HG03066 (cell line): ENCODE results near the gene CIB1.

ENCODE experiments used
- ATAC-seq: cut with Tn5 transposase; IDR thresholded peaks from one replicate; pipeline ENCODE4 v1.9.1; 2021; ENCODE audit warnings: low read depth; ENCODE audit not compliant: unreplicated experiment

The CIB1 gene

DNA sequence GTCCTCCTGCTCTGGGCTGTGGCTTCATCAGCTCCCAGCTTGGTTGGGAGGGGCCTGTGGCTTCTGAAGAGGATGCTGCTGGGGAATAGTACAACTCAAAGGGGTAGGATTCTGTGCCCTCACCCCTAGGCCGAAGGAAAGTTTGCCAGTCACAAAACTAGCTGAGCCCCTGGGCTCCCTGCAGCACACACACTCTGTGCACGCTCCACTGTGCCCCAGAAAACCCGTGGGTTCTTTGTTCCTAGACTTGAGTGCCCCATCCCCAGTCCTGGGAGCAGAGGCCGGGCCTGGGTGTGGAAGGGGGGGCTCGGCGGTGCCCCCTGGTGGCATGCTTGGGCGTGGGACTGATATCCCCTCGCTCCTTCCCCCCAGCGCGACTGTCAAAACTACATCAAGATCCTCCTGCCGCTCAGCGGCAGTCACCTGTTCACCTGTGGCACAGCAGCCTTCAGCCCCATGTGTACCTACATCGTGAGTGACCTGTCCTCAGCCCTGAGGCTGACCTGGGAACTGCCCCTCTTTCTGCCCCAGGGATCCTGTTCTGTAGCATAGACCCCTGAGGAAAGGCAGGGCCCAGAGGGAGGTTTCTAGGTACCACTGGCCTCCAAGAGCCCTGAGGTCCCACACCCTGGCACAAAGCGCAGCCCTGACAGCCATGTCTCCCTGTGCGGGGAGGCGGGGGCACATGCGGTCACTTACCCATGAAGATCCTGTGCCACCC is 14.2 kb downstream of the CIB1 start:
- ATAC-seq, result no peak

DNA sequence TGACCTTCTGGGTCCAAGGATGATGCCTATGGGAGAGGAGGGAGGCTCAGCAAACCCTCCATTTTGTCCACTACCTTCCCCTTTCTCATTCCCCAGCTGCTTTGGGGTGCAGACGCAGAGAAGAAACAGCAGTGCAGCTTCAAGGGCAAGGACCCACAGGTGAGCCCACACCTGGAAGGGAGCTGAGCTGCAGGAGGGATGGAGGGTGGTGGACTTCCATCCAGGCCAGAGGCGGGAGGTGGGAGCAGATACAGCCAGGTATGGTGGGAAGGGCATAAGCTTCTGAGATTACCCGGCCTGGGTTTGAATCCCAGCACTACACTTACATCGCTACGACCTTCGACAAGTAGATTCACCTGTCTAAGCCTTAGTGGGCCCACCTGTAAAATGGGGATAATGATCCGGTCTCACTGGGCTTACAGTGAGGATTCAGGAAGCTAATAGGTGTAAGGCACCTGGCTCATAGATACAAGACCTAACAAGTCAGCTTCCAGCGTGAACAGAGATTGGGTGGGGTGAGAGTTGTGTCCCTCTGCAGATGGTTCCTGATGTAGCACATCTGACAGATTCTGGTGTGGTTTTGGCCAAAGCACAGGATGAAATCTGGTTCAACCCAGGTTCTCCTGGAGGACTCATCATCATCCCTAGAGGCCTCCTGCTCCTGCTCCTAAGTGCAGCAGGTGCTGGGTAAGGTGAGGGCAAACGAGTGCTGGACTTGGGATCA is 15.9 kb downstream of the CIB1 start:
- no peak for ATAC-seq

DNA sequence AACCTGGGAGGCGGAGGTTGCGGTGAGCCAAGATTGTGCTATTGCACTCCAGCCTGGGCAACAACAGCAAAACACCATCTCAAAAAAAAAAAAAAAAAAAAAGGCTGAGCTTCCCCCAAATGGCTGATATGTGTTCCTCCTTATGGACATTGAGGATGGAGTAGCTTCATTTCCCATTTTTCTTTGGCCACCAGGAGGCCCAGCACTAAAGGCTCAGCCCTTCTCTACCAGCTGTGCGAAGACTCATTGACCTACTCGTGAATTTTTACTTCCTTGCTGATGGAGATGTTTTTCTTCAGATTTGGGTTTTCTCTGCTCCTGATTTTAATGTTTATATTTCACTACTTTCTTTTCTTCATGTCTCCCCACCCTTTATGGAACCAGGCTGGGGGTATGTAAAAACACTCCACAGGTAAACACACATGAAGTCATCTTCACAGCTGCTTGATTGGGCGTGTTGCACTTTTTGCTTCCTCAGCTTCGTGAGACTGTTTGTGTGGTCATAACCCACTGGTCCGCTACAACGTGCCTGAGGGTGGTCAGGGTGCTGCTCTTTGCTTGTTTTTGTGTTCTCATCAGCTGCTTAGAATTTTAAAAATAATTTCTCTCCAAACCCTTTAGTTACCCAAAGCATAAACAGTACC is 19.1 kb downstream of the CIB1 start:
- no peak for ATAC-seq

DNA sequence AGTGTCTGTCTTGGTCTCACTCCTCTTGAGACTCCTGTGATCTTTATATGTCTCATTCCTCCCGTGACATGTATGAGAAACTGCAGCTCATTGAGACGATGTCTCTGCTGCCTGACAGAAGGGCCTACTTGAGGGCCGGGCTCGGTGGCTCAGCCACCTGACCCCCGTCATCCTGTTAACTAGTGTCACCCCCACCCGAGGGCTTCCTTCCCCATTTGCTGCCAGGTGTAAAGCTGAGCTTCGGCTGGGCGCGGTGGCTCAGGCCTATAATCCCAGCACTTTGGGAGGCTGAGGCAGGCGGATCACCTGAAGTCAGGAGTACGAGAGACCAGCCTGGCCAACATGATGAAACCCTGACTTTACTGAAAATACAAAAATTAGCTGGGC is 19.9 kb downstream of the CIB1 start:
- ATAC-seq, result no peak

DNA sequence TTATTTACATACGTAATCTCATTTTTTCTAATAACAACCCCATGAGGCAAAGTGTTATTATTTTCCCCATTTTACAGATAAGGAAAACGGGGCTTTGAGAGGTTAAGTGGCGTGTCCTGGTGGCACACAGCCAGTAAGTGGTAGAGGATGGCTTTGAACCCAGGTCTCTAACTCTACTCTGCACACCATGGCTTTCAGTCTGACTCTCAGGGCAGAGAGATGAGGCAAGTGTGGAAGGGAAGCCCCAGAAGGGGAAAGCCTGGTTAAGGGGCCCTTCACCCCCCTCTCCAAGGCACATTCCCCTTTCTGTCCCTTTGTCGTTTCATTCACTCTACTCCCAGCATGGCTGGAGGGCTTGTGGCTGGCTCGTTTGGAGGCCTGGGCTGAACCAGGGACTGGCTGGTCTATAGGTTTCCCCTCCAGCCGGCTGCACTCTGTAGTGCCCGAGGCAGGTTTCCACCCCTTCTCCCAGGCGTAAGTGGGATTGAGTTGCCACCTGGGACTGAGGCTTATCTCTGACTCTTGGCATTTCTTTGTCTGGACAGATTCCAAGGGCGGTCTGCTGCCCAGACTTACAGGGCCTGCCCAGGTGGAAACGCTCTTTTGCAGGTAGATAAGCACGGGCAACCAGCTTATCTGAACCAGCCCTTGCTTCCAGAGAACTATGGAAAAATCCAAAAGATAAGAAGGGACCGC is 20.5 kb downstream of the CIB1 start:
- no peak for ATAC-seq

DNA sequence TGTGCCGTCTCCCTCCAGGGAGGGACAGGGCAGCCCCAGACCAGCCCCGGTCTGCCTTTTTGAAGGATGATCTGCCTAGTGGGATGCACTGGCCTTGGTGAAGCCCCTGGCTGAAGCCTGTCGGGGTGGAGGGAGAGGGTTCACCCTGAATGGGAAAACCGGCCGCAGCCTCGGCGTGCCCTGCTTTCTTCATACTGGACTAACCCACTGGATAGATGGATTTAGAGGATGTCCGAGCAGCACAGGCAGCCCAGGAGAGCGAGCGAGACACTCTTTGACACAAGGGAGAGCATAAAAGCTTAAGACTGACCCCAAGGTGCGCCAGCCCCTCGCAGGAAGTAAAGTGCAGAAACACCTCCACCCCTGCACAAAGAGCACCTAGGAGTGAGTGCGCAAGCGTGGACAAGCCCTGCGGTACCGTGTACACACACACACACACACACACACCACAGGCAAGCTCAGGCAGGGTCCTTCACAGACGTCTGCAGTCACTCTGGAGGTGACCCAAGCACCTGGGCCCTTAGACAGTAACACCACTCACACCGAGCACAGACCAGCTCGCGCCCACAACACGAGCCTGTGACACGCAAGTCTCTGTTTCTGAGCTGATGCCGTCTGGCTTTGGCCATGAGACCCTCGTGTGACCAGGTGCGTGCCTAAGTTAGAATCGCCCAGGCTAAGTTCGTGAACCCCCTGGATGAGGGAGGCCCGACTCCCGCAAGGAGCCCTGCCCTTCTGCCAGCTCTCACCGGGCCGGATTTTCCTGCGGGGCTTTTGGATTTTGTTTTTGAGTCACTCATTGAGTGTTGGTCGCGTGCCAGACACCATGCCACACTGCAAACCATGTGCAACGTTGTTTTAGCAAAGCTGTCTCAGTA is 21.3 kb downstream of the CIB1 start:
- ATAC-seq, result no peak

DNA sequence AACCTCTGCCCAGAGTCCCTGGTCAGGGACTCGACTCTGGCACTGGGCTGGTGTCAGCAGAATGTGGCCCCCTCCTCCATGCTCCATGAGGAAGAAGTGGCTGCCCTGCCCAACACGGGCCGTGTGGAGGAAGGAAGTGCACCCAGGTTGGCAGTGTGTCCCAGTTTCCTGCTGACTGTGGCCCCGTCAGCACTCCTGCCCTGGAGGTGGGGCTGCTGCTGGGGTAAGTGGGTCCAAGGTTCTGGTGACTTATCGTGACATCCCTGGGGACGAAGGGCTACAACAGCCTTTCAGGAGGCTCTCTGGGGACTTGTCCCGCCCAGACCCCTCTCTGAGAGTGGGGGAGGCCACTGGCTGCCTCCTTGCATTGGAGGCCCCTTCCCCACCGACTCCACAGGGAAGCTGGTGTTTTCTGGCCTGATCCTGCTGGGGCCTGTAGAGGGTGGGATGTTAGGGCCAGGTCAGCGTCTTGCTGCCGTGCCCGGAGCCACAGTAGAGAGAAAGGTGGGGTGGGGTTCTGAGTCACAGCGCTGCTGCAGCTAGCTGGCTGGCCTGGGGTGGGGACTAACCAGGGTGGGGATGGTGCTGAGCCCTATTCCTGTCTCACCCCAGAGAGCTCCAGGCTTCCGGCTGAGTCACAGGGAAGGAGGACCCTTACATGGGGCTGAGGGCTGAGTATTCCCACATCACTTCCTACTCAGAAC is 22.1 kb downstream of the CIB1 start:
- ATAC-seq, result no peak

DNA sequence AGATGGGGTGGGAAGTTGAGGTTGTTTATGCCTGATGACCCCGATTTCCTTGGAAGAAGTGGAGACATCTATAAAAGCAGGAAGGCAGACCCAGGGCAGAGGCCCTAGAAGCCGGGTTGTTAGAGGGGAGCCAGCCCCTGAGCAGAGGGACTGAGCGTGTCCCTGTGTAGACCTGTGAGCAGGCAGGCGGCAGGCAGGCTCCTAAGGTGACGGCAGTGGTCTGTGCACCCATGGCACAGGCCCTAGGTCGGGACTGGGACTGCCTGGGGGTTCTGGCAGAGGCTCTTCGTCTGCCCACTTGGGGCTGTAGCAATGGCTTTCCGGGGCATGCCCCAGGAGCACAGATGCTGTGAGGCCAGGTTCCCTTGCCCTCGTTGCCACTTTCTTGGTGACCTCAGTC is 22.7 kb downstream of the CIB1 start:
- ATAC-seq, result no peak

DNA sequence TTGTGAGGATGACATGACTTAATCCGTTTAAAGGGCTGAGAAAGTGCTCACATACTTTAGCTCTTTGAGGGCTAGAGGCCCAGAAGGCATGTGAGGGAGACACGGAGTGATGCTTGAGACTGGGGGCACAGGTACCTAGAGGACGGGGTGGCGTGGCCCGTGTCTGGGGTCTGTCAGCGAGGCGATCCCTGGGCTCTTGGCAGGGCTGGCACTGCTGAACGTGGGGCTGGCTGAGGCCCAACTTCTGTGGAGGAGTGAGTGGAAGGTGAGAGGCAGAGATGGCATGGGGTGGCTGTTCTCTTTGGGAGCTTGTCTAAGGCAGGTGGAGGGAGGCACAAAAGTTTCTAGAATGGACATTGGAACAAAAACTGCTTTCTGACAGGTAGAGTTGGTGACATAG is 23.1 kb downstream of the CIB1 start:
- no peak for ATAC-seq

DNA sequence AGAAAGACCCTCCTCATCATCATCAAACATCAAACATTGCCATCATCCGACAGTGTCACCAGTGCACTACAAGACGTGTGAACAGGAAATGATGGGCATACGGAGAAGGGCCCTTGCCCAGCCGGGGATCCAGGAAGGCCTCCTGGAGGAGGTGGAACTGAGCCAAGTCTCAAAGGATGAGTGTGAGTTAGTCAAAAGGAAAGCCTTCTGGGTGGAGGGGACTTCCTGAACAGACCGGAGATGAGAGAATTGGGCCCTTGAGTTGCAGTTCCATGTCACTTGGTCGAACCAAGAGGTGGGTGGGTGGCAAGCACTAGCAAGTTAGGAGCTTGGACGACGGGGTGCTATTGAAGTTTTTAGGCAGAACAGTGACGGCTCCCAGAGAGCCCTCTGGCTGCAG is 24.1 kb downstream of the CIB1 start:
- ATAC-seq, result peak; percentile 73

DNA sequence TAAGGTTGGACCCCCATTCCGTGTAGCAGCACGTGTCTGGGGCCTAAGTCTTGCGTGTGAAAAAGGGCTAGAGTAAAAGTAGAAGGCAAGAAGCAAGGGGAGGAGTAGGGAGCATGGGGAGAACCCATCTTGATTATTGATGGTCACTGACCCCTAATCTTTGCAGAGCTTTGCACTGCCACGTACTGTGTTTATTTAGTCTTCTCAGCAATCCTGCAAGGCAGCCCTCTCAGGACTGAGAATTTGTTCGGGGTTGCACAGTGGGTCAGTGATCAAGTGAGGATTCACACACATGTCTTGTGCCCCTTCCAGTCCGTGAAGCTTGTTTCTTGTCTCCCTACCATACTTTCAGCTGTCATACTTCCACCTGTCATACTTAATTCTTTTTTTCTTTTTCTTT is 25.4 kb downstream of the CIB1 start:
- no peak for ATAC-seq

DNA sequence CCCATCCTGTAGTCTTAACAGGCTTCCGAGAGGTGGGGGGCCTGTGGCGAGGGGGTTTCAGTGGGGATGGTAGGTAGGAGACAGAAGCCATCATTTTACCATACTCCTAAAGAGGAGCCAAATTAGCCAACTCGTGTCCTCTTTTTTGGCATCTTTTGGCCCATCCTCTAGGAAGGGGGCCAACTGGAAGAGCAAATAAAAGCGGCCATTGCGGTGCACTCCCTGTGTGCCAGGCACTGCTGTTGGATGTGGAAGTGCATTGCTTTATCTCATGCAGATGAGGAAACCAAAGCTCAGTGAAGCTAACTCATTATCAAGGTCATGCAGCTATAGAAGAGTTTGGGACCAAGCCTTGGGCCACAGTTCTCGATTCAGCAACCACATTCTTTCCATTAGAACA is 26.5 kb downstream of the CIB1 start:
- no peak for ATAC-seq

DNA sequence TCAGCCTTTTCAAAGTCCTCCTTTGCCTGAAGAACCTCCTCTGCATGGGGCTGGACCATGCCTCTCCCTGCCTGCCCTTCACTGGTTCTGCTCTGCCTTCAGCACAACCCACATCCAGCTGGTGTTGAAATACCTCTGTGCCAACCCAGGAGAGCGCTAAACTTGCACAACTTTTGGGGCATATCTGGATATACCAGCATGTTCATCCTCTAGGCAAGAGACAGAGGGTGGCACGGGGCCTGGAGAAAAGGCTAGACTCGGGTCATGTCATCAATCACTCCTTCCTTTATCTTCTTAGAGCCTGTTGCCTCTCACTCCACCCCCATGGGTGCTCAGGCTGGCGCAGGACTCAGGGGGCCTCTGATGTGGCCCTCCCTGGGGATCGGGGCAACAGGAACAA is 27.9 kb downstream of the CIB1 start:
- ATAC-seq, result no peak

DNA sequence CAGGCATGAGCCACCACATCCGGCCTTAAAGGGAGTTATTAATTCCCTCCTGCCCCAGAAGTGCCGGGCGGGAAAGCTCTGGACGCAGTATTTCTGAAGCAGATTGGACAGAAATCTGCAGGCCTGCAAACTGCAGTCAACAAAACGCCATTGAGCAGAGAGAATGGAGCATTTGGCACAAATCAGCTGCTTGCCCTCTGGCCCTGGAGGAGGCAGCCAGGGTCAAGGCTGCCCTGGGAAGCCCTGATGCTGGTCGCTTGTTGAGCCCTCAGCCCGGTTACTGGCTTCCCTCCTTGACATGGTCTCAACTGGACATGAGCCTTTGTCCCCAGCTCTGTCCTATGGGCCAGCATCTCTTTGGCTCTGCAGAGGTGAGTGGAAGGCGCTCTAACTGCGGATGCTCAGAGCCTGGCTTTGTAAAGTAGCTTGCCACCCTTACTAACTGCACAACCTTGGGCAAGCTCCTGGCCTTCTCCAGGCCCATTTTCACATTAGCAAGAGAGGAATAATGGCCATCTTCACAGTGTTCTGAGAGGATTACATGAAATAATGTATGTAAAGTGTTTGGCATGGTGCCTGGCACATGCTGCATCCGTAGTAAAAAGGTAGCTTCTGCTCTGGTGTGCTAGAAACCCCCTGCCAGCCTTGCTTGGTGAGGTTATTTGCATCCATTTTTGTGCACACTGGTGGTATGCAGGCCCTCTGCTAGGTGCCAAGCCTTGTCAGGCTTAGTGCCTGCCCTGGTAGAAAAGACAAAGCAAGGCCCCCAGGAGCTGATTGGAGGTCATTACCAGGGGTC is 28.5 kb downstream of the CIB1 start:
- ATAC-seq, result no peak

DNA sequence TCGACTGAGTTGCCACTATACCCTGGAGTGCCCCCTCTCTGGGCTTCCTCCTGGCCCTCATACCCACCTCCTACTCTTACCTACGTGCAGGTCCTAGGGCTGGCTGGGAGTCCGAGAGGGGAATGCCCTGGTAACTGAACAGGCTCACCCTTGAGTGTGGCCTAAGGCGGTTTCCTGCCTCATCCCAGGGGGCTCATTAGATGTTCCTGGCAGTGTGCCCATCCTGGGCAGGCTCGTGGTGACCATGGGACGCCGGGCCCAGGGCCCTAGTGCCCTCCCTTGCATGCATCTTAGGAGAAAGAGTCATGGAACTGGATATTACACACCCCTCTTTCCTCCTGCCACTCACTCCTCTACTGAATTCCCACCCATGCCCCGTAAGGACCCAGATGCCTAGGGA is 29.8 kb downstream of the CIB1 start:
- no peak for ATAC-seq

DNA sequence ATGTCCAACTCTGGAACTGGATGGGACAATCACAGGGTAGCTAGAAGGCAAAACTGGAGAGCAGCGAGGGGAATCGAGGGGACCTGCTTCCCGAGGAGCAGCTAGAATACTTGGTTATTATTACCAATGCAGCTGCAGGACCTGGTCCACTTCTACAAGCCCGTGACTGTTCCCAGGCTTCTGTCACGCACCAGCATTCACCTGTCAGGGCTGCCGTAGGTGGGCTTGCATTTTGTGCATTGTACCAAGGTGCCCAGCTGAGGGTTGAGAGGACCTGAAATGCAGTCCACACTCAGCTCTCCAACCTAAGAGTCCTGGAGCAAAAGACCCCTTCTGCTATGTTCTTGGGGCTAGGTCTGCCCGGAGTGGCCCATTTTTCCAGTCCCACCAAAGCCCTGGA is 30.3 kb downstream of the CIB1 start:
- ATAC-seq, result no peak

DNA sequence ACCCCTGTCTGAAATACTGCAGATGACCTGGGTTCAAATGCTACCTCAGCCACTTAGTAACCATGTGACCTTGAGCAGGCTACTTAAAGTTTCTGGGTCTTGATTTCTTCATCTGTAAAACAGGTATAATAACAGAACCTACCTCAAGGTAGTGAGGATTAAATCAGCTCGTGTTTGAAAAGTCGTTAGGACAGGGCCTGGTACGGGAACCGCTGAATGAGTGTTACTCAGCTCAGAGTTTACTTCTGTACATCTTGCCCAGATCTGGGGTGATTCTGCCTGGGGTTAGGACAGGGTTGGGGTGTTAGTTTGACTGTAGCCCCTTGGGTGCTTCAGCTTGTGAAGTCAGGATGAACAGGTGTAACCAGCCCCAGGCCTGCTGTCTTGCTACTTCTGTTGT is 30.8 kb downstream of the CIB1 start:
- ATAC-seq, result no peak

DNA sequence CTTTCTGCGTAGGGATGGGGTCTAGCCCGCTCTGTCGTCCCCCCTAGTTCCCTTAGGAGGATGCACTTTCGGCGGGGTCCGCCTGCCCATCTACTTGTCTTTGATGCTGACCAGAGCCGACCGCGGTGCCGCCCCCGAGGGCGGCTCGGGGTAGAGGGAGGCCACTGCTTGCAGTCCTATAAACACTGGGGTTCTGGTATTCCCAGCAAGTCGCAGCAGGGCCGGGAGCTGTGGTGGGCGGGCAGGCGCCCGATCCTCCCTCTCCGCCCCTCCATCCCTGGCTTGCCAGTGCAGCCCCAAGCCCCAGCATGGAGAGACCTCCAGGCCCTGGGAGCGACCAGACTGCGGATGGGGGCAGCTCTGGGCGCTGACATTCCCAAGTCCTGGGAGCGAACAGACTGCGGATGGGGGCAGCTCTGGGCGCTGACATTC is 31.8 kb downstream of the CIB1 start:
- ATAC-seq, result no peak
